ENCODE measurements around the gene TMUB2. TPM values are rescaled to one million over a fixed set of nuclear protein-coding genes. Genes with fewer than 3 reads are reported as not detected.
A peak's percentile ranks its signal among the peaks of the same experiment; 100 is the strongest.

Gene TMUB2
- total RNA-seq, 1 experiment from 2014 or later: 19.1 TPM

DNA sequence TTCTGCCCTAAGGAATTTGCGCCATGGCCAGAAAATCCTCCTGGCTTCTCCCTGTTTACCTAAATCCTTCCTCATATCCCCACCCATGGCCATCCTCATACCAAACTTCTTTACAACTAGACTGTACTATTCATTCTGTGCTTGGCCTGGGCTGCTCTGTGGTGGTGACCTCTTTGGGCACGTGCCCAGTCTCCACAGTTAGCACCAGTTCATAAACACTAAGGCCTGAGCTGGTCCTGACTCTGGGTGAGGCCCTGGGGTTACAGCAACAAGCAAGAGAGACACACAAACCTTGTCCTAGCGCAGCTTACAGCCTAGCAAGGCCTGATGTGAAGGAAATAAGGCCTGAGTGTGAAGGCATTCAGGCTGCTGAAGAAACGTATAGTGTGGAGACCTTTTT, 16.0 kb downstream of the TMUB2 start:
- no peak for DNase-seq (ENCODE audit: low spot score)

DNA sequence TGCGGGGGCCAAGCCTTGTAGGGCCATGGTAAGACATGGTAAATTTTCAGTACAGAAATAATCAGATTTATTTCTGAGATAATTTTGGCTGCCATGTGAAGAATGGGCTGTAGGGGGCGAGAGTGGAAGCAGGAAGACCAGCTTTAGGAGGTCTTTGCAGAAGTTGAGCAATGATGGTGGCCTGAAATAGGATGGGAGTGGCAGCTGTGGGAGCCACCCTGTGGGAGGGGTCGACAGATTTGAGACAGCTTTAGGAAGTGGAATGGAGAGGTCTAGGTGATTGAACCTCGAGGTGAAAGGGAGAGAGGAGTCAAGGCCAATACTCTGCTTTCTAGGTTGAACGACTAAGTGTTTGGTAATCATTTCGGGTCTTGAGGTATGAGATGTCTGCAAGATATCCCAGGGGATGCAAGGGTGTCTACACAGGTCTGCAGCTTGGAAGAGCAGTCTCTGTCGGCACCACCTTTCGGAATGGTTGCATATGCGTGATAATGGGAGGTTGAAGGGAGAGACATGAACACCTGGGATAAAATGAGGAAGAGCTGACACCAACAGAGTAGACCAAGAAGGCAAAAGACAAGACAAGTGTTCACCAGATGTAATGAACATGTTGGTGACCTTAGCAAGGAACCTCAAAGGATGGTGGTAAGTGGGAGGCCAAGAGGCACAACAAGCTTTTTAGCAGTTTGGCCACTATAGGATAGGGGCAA, 17.1 kb downstream of the TMUB2 start:
- peak; percentile 52 for DNase-seq (ENCODE audit: low spot score)

DNA sequence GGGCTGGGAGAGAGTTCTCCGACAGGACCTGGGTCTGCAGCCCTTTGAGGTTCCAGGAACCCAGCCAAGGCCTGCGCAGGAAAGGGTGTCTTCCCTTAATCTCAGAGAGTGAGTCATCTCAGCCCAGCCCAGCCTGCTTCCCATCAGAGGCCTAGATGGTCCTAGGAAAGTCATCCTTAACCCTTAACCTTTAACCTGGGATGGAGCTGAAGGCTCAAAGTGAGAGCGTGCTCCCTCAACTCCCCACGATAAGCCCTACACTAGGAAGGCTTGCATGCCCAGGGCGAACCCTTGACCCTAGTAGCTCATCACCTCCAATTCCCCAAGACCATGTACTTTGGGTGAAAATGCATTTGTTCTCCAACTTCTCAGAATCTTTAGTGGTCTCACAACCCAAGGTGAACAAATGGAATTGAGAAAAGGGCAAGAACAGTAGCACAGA, 17.7 kb downstream of the TMUB2 start:
- no peak for DNase-seq (ENCODE audit: low spot score)

DNA sequence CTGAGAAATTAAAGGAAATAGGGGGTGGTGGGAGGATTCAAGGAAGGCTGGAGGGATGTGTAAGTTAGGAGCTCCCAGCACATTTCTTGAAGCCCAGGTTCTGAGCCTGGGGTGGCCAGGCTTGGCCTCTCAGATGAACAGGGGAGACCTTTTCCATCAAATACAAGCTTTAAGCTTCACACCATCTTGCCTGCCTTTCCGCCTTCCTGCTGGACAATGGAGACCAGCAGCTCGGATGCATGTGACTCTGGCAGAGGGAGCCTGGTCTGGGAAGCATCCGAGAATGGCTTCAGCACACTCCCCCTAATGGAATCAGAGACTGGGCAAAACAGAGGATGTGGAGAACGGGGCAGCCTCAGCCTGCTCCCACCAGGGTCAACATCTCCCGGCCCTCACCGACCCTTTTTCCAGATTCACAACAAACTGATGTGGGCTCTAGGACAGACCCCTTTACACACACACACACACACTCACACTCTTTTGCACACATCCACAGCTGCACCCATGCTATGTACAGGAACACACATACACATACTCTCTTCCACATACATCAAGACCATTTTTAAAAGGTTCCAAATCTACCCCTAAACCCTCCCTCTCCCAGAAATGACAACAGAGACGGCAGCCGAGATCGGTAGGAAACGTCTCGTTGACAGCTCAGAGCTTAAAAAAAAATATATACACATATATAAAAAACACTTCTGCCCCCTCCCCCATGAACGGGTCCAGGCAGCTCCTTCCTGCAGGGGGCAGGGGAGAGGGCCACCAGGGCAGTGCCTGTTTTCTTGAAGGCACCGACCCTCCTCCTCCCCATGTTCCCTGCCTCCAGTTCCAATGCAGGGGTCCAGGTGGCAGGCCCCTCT, 19.4 kb downstream of the TMUB2 start:
- no peak for DNase-seq (ENCODE audit: low spot score)

DNA sequence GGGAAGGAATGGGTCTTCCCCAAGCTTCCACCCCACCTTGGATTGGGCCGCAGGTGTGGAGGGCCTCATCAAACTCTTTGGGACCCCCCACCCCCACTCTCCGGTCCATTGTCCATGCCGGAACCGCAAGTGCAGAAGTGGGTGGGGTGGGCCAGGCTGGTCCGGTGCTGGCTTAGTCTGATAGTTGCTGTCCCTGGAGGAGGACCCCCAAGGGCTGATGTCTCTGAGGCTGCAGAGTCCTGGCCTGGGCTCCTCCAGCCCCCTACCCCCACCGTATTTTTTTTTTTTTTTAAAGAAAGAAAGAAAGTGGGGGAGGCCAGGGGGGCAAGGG, 20.0 kb downstream of the TMUB2 start:
- no peak for DNase-seq (ENCODE audit: low spot score)

DNA sequence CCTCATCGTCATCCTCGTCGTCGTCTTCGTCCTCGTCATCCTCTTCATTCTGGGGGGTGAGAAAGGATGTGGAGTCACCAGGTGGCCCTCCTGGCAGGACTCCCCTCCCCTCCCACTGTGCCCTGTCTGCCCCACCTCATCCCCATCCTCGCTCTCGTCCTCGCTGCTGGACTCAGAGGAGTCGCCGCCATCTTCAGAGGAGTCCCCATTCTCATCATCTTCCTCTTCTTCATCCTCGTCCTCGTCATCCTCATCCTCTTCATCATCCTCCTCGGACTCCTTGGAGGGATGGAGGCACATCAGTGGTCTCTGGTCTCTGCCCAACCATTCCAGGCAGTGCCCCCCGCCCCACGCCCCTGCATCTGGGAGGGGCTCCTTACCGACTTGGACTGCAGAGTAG, 20.5 kb downstream of the TMUB2 start:
- DNase-seq (ENCODE audit: low spot score): no peak

DNA sequence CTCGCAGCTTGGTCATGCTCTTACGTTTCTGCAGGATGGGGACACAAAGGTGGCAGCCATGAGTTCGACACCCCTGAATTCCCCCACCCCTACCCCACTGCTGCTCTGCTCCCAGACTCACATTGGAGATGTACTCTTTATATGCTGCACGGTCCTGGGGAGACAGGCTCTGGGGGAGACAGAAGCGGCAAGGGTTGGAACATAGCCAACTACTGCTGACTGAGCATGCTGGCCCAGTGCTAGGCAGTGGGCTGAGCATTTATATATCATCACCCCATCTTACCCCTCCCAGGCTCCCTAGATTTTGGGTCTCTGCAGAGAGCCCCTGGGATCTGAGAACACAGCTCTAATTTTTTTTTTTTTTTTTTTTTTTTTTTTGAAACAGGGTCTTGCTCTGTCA, 21.0 kb downstream of the TMUB2 start:
- DNase-seq (ENCODE audit: low spot score): no peak

DNA sequence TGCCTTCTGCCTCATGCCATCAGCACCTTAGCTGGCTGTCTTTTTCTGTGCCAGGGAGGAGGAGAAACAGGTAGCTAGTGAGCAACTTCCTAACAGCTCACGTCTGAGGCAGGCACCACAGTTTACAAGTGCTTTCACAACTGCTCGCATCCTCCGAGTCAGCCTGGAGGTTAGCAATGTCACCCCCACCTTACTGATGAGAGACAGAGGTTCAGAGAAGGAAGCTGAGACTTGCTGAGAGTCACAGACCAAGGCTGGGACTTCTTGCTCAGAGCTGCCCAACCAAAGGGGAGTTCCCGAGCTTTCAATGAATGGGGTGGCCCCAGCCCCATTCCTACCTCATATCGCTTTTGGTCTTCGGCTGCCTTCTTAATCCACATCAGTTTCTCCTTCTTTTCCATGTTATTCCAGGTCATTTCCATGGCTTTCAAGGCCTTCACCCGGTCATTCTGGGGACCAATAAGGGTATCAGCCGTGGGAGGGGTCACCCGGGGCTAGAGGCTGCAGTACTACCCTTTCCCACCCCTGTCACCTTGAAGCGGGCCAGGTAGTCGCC, 23.1 kb downstream of the TMUB2 start:
- DNase-seq (ENCODE audit: low spot score): no peak

DNA sequence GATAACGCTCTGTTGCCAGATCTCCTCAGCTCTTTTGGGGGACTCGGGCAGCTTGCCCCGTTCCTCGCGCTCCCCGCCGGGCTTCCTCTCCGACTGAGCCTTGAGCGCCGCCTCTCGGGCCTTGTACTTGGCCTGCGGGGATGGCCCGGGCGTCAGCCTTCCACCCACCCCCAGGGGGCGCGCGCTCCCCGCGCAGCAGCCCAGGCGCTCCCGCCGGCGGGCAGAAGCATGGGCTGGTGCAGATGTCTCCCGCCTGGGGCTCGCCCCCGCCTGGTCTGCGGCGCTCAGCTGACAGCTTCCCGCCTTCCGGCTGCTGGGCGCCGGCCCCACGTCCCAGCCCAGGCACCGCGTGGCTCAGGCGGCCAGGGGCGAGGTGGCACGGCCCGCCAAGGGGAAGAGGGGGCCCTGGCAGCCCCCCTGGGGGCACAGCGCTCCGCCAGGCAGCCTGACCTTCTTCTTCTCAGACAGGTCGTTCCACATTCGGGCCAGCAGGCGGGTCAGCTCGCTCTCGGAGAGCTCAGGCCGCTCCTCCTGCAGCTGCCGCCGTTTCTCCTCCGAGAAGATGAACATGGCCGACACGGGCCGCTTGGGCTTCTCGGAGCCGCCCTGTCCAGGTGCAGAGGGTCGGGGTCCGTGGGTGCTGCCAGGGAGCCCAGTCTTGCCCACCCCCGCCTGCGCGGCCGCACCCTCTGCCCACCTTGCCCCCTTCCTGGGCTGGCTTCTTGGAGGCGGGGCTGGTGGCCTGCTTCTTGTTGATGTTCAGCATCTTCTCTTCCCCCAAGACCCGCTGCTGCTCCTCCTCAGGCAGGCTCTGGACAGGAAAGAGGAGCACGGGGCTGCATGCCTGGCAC, 23.8 kb downstream of the TMUB2 start:
- no peak for DNase-seq (ENCODE audit: low spot score)

DNA sequence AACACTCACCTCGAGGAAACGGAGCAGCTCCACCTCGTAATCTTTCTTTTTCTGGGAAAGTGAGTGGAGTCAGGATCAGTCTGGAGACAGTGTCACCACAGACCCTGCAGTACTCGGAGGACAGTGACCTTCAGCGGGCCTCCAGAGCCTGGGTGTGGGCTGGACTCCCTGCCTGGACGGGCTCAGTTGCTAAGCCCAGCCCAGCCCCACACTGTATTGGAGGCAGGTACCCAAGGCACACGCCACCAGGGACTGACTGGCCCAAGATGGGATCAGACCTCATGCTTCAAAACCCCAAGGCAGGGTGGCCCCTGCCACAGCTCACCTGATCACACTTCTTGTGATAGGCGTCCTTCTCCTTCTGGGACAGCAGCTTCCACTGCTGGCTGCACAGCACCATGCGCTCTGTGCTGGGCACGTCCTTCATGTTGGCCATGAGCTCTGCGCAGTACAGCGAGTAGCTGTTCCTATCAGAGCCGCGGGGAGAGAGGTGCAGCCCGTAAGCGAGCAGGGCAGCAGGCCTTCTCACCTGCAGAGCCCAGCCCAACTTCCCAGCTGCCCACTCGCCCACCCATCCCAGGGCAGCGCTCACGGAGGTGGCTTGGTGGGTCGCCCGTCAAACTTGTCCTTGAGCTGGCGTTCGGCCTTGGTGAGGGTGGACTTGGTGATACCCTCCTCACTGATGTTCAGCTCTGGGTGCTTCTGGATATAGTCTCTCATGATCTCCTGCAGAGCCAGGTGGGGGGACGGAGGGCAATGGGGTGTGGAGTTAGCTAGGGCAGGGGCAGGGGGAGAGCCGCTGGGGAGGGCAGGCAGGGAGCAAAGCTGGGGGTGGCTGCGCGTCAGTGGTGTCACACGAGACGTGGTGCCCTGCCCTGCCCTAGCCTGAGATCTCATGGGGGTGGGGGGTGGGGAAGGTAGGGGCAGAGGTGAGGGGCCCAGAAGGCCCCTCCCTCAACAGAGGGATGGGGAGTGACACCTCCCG, 24.8 kb downstream of the TMUB2 start:
- no peak for DNase-seq (ENCODE audit: low spot score)

DNA sequence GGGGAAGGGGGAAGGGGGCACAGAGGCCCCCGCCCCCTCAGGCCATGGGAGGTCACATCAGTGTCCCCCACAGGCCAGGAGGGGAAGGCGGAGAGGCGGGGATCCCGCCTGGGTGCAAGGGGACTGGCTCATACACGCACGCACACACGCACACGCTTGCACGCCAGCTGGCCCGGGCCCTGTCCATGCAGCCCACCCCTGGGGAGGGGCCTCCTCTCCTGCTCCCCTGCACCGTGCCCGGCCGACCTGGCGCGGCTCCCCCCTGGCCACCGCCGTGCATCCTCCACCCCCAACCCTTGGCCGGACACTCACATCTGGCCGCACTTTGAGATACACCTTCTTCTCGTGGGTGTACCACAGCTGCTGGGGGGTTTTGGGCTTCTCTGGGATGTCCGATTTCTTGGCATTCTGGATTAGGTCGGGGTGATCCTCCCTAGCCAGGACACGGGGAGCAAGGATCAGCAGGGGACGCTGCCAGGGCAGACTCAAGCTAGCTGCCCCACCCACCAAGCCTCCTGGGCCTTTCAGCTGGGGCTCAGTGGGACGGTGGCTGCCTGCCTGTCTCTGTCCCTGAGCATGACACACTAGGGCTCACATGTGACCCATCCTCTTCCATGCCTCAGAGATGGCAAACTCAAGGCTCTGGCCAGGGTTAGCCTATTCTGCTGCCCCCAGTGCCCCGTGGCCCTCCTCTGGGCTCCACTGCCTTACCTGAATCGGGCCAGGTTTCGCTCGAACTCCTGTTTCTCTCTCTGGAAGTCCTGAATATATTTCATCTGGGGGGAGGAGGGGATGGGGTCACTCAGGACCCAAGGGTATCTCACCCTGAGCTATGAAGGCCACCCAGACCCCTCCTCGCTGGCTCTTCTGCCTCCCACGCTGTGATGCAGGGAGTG, 26.0 kb downstream of the TMUB2 start:
- no peak for DNase-seq (ENCODE audit: low spot score)

DNA sequence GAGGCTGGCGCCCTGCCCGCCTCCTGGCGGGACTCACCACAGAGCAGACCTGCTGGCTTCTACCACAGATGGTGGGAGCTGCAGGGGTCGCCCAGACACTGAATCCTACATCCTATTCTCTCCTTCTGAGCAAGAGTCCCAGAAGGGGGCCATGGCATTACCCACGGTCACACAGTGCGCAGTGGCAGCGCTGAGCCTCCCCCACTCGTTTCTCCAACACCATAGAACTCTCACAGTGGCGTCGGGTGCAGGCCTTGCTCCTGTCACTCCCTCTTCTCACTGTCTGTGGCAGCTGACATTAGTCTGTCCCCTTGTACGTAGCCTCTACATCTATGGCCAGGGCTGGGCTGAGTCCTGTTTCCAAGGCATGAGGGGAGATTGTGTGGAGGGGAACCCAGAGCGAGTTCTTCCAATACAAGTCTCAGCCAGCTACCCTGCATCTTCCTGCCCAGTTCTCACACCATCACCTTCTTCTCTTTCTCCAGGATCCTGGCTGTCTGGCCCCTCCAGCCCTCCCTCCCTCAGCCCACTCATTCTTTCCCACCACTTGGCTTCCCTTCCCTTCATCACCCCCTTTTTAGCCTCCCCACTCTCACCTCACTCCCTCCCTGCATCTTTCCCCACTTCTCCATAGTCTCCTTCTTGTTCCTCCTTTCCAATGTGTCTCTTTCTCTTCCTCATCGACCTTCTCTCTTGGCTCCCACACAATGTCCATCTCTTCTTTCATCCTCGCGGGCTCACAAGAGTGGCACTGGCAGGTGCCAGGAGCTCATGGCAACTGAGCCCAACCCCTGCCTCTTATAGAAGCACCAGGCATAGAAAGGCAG, 26.8 kb downstream of the TMUB2 start:
- no peak for DNase-seq (ENCODE audit: low spot score)

DNA sequence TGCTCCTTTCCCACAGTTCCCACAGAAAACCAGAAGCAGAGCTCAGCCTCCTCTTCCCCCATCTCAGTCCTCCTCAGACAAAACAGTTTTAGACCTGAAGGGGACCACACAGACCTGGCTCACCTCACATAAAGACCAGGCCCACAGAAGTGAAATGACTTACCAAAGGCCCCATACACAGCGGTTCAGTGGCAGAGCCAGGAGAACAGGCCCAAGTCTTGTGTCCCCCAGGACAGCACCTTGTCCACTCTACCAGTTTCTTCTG, 27.4 kb downstream of the TMUB2 start:
- no peak for DNase-seq (ENCODE audit: low spot score)

DNA sequence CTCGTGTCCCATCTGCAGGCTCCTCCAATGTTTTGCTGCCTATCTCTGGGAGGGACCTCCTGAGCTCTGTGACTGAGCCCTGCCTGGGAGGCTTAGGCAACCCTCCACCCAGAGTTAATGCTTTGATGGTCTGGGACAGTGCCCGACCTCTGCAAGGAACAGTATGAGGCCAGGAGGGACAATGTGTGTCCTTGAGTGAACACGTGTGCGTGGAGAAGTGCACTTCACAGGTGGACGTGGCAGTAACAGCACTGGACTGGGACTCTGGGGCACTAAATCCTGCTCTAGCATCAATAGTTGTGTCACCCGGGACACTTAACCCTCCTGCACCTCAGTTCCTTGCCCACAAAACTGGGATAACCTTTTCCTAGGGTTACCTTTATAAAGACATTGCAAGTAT, 28.1 kb downstream of the TMUB2 start:
- DNase-seq (ENCODE audit: low spot score): no peak

DNA sequence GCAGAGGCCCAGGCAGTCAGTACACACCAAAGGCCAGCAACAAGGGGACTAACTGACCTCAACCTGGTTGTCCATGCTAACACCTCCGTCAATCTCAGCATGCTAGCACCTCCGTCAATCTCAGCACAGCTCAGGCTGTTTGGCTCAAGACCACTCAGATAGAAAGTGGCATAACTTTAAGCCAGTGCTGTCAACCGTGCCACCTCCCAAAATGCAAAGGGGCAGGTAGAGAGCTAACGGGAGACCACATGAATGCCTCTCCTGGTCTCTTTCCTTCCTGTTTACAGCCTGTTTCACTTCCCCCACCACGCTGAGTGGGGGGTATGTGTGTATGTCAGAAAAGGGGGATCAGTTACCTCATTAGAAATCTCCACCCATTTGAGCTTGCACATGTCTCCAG, 29.4 kb downstream of the TMUB2 start:
- no peak for DNase-seq (ENCODE audit: low spot score)

DNA sequence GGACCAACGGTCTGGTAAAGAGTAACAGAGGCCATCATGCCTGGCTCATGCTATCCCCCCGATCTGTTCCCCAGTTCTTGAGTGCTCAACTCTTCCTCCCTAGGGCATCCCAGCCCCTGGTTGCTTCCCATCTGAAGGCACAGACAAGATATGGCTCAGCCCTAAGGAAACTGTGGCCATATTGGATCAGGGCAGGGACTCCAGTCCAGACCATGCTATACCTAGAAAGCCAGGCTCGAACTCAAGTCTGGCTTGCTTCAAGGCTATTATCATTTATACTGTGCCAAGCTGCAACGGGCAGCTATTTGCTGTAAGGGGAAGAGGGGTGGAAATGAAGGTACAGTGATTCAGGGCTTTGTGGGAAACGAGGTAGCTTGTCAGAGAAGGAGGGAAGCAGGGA, 29.9 kb downstream of the TMUB2 start:
- no peak for DNase-seq (ENCODE audit: low spot score)

DNA sequence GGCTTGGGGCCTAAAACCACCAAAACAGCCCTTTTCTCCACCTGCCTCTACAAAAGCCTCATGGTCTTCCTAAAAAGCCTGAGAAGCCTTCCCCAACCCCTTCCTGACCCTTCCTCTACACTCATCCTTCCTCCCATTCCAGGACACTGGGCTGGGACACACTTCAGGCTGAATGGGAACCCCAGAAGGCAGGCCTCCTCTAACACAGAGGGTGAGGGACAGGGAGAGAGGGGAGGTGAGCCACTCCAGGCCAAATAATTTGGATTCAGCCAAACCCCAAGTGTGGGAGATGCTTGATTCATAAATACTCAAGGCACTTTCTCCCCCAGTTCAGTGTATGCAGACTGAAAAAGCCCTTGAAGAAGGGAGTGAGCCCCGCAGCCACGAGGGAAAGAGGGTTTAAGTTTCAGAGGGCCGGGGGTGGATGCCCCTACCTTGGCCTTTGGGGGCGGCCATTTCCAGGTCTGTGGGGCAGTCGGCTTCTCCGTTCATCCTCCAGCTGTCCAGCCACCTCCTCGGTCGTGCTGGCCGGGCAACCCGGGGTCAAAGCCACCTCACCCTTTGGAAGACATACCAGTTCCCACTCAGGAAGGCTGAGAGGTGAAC, 31.1 kb downstream of the TMUB2 start:
- DNase-seq (ENCODE audit: low spot score): no peak

DNA sequence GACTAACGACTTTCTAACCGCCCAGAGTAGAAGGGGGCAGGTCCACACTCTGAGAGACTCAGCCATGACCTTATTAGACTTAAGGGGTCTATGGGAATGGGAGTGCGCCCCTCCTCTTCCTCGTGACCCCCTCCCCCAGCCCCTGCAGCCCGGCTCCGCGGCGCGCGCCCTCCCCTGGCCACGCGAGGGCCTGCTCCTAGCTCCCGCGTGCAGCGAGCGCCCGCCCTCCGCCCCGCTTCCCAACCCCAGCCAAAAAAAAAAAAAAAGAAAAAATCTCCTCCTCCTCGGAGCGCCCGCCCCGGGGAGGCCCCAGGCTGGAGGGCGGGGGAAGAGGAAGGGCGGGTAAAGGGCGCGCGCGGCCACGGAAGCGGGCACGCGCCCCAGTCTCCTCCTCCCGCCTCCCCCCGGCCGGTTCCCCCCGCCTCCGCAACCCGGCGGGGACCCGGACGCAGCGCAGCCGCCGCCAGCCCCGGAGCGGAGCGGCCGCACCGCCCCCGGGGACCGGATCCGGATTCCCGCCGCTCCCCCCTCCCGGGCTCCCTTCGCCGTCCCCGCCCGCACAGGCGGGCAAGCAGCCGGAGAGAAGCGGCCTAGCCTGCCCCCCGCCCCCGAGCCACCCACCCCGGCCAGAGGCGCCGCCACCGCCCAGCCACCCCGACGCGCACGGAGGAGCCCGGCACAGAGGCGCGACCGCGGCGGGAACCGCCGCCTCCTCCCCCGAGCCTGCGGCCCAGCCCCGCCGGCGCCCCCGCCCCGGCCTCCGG, 31.8 kb downstream of the TMUB2 start:
- peak; percentile 73 for DNase-seq (ENCODE audit: low spot score)
